BLaER1 (cell line): ENCODE measurements around the gene ACAP2.
A peak's percentile ranks its signal among the peaks of the same experiment; 100 is the strongest.
"Not testable (repeated sequence)": the region's sequence is repeated elsewhere in the genome, so short reads cannot be mapped to it uniquely, and the experiment has no call there.

ENCODE experiments used
- H3K27ac ChIP-seq: shearing (Covaris generic); formaldehyde crosslinking; 2 replicates; pipeline ENCODE4 v1.8.1; 2022
- H3K27me3 ChIP-seq: shearing (Covaris generic); formaldehyde crosslinking; 2 replicates; pipeline ENCODE4 v1.8.1; 2022
- H3K36me3 ChIP-seq: shearing (Covaris generic); formaldehyde crosslinking; 2 replicates; pipeline ENCODE4 v1.8.1; 2022
- H3K4me1 ChIP-seq: shearing (Covaris generic); formaldehyde crosslinking; 2 replicates; pipeline ENCODE4 v1.8.1; 2022
- H3K4me2 ChIP-seq: shearing (Covaris generic); formaldehyde crosslinking; 2 replicates; pipeline ENCODE4 v1.8.1; 2022
- H3K4me3 ChIP-seq: shearing (Covaris generic); formaldehyde crosslinking; 2 replicates; pipeline ENCODE4 v1.8.1; 2022
- H3K9ac ChIP-seq: shearing (Covaris generic); formaldehyde crosslinking; 2 replicates; pipeline ENCODE4 v1.8.1; 2022
- H3K9me3 ChIP-seq: shearing (Covaris generic); formaldehyde crosslinking; 2 replicates; pipeline ENCODE4 v1.8.1; 2022
- H4K20me1 ChIP-seq: shearing (Covaris generic); formaldehyde crosslinking; 2 replicates; pipeline ENCODE4 v1.8.1; 2022
- Cebpa-rat ChIP-seq: shearing (Covaris generic); IDR thresholded peaks from 2 replicates; pipeline ENCODE4 v1.8.1; 2022

Gene ACAP2, protein sequence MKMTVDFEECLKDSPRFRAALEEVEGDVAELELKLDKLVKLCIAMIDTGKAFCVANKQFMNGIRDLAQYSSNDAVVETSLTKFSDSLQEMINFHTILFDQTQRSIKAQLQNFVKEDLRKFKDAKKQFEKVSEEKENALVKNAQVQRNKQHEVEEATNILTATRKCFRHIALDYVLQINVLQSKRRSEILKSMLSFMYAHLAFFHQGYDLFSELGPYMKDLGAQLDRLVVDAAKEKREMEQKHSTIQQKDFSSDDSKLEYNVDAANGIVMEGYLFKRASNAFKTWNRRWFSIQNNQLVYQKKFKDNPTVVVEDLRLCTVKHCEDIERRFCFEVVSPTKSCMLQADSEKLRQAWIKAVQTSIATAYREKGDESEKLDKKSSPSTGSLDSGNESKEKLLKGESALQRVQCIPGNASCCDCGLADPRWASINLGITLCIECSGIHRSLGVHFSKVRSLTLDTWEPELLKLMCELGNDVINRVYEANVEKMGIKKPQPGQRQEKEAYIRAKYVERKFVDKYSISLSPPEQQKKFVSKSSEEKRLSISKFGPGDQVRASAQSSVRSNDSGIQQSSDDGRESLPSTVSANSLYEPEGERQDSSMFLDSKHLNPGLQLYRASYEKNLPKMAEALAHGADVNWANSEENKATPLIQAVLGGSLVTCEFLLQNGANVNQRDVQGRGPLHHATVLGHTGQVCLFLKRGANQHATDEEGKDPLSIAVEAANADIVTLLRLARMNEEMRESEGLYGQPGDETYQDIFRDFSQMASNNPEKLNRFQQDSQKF

GRCh38 chr3:195442573-195443390 is at the start of gene ACAP2:
ACAP2 (minus strand) TSS chr3:195443020; CDS start chr3:195442847, 173 bp downstream.
- Histone ChIP-seq H3K27me3 (no peaks in the 10 kb centered on the region), H3K4me1 (peaks cover 49% of the 10 kb centered on the region), H3K4me2 (peak within 1 kb of the TSS; percentile 91), H3K27ac (peak within 1 kb of the TSS; percentile 98), H3K9me3 (no peaks in the 10 kb centered on the region), H3K9ac (peak within 1 kb of the TSS; percentile 95), H3K36me3 (no peaks in the 10 kb centered on the region), H4K20me1 (peaks cover 43% of the 10 kb centered on the region), H3K4me3 (peak within 1 kb of the TSS; percentile 99)
- TF ChIP-seq Cebpa-rat = no peak

GRCh38 chr3:195475614-195476013 is 32.8 kb upstream of the ACAP2 start:
- no peaks in the 10 kb centered on the region for H3K4me1 ChIP-seq
- no peak for TF ChIP-seq Cebpa-rat
- no peak overlapping the region for H3K27ac ChIP-seq
- H3K4me3 ChIP-seq = no peak overlapping the region
- no peak overlapping the region for H3K9ac ChIP-seq
- no peaks in the 10 kb centered on the region for H4K20me1 ChIP-seq
- no peak overlapping the region for H3K4me2 ChIP-seq
- no peaks in the 10 kb centered on the region for H3K9me3 ChIP-seq
- H3K27me3 ChIP-seq = no peaks in the 10 kb centered on the region
- no peaks in the 10 kb centered on the region for H3K36me3 ChIP-seq

GRCh38 chr3:195475116-195475515 is 32.3 kb upstream of the ACAP2 start:
- H3K4me2 ChIP-seq, H3K27me3 ChIP-seq, H3K9ac ChIP-seq, H3K4me1 ChIP-seq, H3K9me3 ChIP-seq, H3K27ac ChIP-seq, H3K4me3 ChIP-seq, H3K36me3 ChIP-seq, H4K20me1 ChIP-seq: not testable (repeated sequence)

- Histone ChIP-seq H3K9me3 (peaks cover 24% of the 10 kb centered on the region), H3K27ac (no peak overlapping the region), H4K20me1 (no peaks in the 10 kb centered on the region), H3K4me1 (no peaks in the 10 kb centered on the region), H3K4me2 (no peak overlapping the region), H3K9ac (no peak overlapping the region), H3K4me3 (no peak overlapping the region), H3K27me3 (no peaks in the 10 kb centered on the region), H3K36me3 (no peaks in the 10 kb centered on the region)
- TF ChIP-seq Cebpa-rat = no peak
Observed at GRCh38 chr3:195468841-195469240, 26.0 kb upstream of the ACAP2 start.

- no peak overlapping the region for H3K4me3 ChIP-seq
- no peaks in the 10 kb centered on the region for H3K27me3 ChIP-seq
- H3K9ac ChIP-seq = no peak overlapping the region
- no peaks in the 10 kb centered on the region for H4K20me1 ChIP-seq
- no peak overlapping the region for H3K27ac ChIP-seq
- no peak for TF ChIP-seq Cebpa-rat
- no peaks in the 10 kb centered on the region for H3K4me1 ChIP-seq
- no peaks in the 10 kb centered on the region for H3K36me3 ChIP-seq
- H3K4me2 ChIP-seq = no peak overlapping the region
- H3K9me3 ChIP-seq = peaks cover 24% of the 10 kb centered on the region
Observed at GRCh38 chr3:195468391-195468776, 25.6 kb upstream of the ACAP2 start.

- H3K4me3 ChIP-seq = no peak overlapping the region
- H3K4me2 ChIP-seq = no peak overlapping the region
- H3K27me3 ChIP-seq = no peaks in the 10 kb centered on the region
- H3K4me1 ChIP-seq = no peaks in the 10 kb centered on the region
- no peak for TF ChIP-seq Cebpa-rat
- peaks cover 24% of the 10 kb centered on the region for H3K9me3 ChIP-seq
- H3K27ac ChIP-seq = no peak overlapping the region
- no peaks in the 10 kb centered on the region for H4K20me1 ChIP-seq
- H3K36me3 ChIP-seq = no peaks in the 10 kb centered on the region
- no peak overlapping the region for H3K9ac ChIP-seq
Observed at GRCh38 chr3:195467641-195468390, 25.0 kb upstream of the ACAP2 start.

DNA sequence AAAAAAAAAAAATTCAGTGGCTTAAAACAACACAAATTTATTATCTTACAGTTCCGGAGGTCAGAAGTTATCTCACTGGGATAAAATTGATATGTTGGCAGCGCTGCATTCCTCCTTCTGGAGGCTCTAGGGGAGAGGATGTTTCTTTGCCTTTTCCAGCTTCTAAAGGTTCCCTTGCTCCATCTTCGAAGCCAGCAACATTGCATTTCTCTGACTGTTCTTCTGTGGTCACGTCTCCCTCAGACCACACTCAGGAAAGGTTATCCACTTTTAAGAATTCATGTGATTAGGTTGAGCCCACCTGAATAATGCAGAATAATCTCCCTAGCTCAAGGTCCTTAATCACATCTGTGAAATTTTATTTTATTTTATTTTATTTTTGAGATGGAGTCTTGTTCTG is 23.4 kb upstream of the ACAP2 start:
- Histone ChIP-seq H3K9ac (no peak overlapping the region), H3K27me3 (no peaks in the 10 kb centered on the region)
- TF ChIP-seq Cebpa-rat = no peak

GRCh38 chr3:195462922-195463321 is 20.1 kb upstream of the ACAP2 start:
- not testable (repeated sequence) for H3K4me3 ChIP-seq, H3K27ac ChIP-seq, H3K27me3 ChIP-seq, H3K9ac ChIP-seq, H4K20me1 ChIP-seq, H3K4me2 ChIP-seq, H3K36me3 ChIP-seq, H3K9me3 ChIP-seq
- H3K4me1 ChIP-seq = peaks cover 10% of the 10 kb centered on the region; the same call in 1 of the 2 replicates

More for the DNA sequence above, 23.4 kb upstream of the ACAP2 start:
- Histone ChIP-seq H3K9me3 (peaks cover 24% of the 10 kb centered on the region), H4K20me1 (no peaks in the 10 kb centered on the region), H3K4me3 (no peak overlapping the region), H3K36me3 (no peaks in the 10 kb centered on the region), H3K4me1 (no peaks in the 10 kb centered on the region), H3K4me2 (no peak overlapping the region), H3K27ac (no peak overlapping the region)

DNA sequence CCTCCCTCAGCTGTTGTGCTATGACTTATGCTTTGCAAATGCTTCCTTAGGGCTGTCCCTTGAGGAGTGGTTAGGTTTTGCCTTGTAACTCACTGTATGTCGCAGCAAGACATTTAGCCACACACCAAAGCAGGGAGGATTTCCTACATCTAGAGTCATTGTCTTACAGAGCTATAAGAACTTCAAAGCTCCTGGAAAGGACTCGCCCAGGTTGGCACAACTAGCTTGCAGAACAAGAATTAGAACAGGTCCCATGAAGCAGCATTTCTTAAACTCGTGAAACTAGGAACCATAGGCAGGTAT is 19.4 kb upstream of the ACAP2 start:
- Histone ChIP-seq H3K4me2 (no peak overlapping the region), H3K27me3 (no peaks in the 10 kb centered on the region), H3K4me1 (peaks cover 11% of the 10 kb centered on the region; the same call in 1 of the 2 replicates), H3K36me3 (no peaks in the 10 kb centered on the region), H3K27ac (no peak overlapping the region), H3K4me3 (no peak overlapping the region), H4K20me1 (no peaks in the 10 kb centered on the region), H3K9me3 (no peaks in the 10 kb centered on the region), H3K9ac (no peak overlapping the region)
- no peak for TF ChIP-seq Cebpa-rat
